RCC 7860 (cell line): ENCODE data around the gene RS1.

Experiments
- DNase-seq: peaks from one replicate; pipeline ENCODE4 v3.0.0-alpha.2; 2015; ENCODE audit warnings: low spot score
- FAIRE-seq: peaks from 2 replicates; lab custom pipeline; 2012; peaks lifted over from hg19 to GRCh38; lab: Jason Lieb, UNC

Gene RS1

DNA sequence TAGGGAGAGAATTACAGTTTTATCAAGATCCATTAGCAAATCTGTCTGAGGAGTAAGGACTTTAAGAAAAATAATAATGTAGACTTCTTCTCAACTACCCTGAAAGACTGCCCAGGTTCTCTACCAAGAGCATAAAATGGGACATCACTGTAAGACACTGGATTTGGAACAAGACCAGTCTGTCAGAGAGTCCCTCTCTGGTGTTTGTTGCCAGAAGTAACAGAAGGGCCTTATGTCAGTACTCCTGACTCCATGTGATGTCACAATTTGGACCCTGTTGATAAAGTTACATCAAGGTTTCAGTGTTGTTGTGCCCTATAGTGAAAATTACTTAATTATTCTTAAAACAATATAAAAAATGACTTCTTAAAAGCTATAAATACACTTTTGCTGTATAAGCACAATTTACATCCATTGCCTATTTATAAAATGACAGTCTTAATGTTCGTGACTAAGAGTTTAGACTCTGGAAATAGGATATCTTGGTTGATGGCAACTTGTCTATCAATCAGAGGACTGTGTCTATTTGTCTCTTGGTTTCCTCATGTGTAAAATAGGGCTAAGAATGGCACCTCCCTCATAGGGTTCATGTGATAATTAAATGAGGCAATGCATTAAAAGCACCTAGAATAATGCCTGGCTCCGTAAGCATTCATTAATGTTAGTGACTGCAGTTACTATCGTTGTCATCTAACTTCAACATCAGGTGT is 57.8 kb downstream of the RS1 start:
- no peak for DNase-seq
- no peak for FAIRE-seq

DNA sequence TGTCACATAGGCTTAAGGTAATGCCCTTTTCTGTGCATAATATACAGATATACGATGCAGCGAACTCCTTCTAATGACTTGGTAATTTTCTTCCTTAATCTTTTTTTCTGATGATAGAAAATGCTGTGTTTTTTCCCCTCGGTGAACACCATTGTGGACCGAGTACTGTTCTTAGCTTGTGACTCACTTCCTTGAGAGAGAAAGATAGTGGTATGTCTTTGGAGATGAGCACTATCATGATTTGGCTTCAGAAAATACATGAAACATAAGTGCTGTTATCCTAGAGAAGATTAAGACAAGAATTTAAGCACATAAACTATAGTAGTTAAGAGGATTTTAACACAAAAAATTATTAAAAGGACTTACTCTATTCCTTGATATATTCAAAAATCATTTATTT is 63.9 kb downstream of the RS1 start:
- no peak for DNase-seq
- no peak for FAIRE-seq

DNA sequence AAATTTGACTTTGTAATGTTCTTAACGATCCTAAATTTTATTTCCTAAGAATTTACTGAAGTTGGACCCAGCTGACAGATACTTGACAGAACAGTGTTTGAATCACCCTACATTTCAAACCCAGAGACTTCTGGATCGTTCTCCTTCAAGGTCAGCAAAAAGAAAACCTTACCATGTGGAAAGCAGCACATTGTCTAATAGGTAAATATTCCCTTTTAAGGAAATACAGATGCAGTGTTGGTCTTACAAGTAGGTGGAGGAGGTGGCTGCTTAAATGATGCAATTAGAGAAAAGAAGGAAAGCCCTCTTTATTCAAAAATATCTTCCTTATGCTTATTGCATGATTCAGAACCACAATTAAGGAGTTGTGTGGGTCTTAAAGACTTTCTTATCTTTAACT is 73.5 kb downstream of the RS1 start:
- FAIRE-seq (no peak), DNase-seq (no peak)

DNA sequence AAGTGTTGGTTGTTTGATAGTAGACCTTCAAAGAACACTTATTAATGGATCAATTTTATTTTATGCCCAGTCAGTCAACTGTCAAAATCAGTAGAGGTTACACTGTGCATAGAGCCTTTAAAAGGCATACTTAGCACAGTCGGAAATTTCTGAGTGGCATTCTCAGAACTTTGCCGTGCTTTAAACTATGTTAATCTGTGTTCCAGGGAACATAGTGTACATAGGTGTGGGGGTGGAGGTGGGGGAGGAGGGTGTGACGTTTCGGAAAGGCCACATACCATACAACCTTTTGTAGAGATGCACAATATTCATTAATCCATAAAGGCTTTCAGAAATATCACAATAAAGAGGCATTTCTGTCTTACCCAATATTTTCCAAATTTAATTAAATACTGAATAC is 75.8 kb downstream of the RS1 start:
- DNase-seq (no peak), FAIRE-seq (no peak)

DNA sequence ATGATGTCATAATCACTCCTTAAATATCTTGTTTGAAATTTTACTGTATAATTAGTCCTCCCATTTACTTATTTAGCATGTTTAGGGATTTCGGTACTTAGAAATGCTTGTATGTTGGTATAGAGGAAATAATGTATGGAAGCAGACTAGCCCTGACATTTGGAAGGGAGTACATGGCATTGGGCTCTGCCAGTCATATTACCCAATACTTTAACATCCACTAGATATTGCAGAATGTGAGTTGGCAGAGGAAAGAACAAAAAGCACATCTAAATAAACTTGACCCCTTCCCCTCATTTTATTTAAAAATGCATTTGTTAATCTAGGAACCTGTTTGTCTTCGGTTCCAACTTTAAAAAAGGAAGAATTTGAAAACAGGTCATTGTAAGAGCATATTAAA is 77.8 kb downstream of the RS1 start:
- DNase-seq: no peak
- FAIRE-seq: no peak

DNA sequence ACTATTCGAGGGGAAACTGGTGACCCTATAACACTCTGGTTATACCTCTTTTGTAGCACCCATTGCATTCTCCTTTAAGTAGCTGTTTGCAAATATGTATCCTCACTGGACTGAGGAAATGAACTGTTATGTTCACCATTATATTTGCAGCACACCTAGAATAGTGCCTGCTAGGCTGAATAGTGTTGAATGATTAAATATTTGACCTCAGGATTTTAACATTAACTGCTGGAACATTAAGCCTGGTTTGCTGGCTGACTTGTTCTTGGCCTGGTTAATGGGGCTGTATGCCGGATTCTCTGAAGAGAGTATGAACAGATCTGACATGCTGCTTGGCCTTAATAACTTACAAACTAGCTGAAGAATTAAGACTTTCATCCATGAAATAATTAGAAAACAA is 80.1 kb downstream of the RS1 start:
- DNase-seq: no peak
- FAIRE-seq: no peak
